IMR-90 (cell line): Measurements from ENCODE around the gene LIN28A. TPM values are rescaled to one million over a fixed set of nuclear protein-coding genes. Genes with fewer than 3 reads are reported as not detected.

Source experiments
- ATAC-seq: fragments of 200-7000 bp; cut with Tn5 transposase; 2 replicates; pipeline ENCODE4 v1.9.1; 2020; ENCODE audit warnings: low read depth, mild to moderate bottlenecking, moderate library complexity
- BruUV-seq: library from RNA; stranded (reverse); fragments of 400-500 nt; replicated peaks from 2 replicates; lab custom pipeline; 2021; lab: Mats Ljungman, UMichigan
- CTCF ChIA-PET: fragments of 300-600 bp; formaldehyde crosslinking; extraction: SDS; loops from one replicate; lab custom pipeline; 2021; ENCODE audit warnings: antibody characterized with exemption; lab: Yijun Ruan, JAX
- POLR2A ChIA-PET: fragments of 300-600 bp; sonication (Branson Sonifier 250); formaldehyde crosslinking; loops from one replicate; lab custom pipeline; 2022; ENCODE audit warnings: antibody characterized with exemption; ENCODE audit not compliant: unreplicated experiment; lab: Charles Lee
- DNase-seq: peaks from one replicate; pipeline ENCODE4 v3.0.0; 2013
- H2AFZ ChIP-seq: replicated peaks from 2 replicates; pipeline ENCODE3; 2013; ENCODE audit warnings: low read length, mild to moderate bottlenecking; ENCODE audit not compliant: poor library complexity
- H2AK5ac ChIP-seq: 2 replicates; pipeline ENCODE4 v1.6.1; 2013; ENCODE audit warnings: low read depth, low read length, inconsistent platforms
- H2AK9ac ChIP-seq: replicated peaks from 2 replicates; pipeline ENCODE3; 2013; ENCODE audit warnings: mild to moderate bottlenecking, low read depth, low read length, moderate library complexity; ENCODE audit not compliant: poor library complexity
- H2BK120ac ChIP-seq: 2 replicates; pipeline ENCODE4 v1.6.1; 2013; ENCODE audit warnings: low read depth, low read length, inconsistent platforms
- H2BK15ac ChIP-seq: 3 replicates; pipeline ENCODE4 v1.6.1; 2013; ENCODE audit warnings: low read depth, low read length, inconsistent platforms
- H2BK20ac ChIP-seq: 2 replicates; pipeline ENCODE4 v1.6.1; 2013; ENCODE audit warnings: low read depth, mild to moderate bottlenecking, inconsistent platforms, low read length, moderate library complexity
- H2BK5ac ChIP-seq: 2 replicates; pipeline ENCODE4 v1.6.1; 2013; ENCODE audit warnings: mild to moderate bottlenecking, low read depth, low read length, inconsistent platforms; ENCODE audit not compliant: poor library complexity, severe bottlenecking
- H3K14ac ChIP-seq: replicated peaks from 2 replicates; pipeline ENCODE4 v1.6.1; 2013; ENCODE audit warnings: low read depth, low read length, inconsistent platforms
- H3K18ac ChIP-seq: 2 replicates; pipeline ENCODE4 v1.6.1; 2013; ENCODE audit warnings: low read depth, low read length, control low read depth
- H3K23ac ChIP-seq: 2 replicates; pipeline ENCODE4 v1.6.1; 2013; ENCODE audit warnings: low read depth, low read length, inconsistent platforms
- H3K27ac ChIP-seq: 2 replicates; pipeline ENCODE4 v1.5.1; 2013; ENCODE audit warnings: mild to moderate bottlenecking, control low read depth, low read length; ENCODE audit not compliant: insufficient read depth
- H3K27me3 ChIP-seq: 2 replicates; pipeline ENCODE4 v1.6.1; 2013; ENCODE audit warnings: low read length; ENCODE audit not compliant: control insufficient read depth, insufficient read depth
- H3K36me3 ChIP-seq: 2 replicates; pipeline ENCODE4 v1.6.1; 2013; ENCODE audit warnings: low read length, mixed read lengths; ENCODE audit not compliant: control insufficient read depth, insufficient read depth
- H3K4ac ChIP-seq: 2 replicates; pipeline ENCODE4 v1.6.1; 2013; ENCODE audit warnings: low read depth, low read length, inconsistent platforms
- H3K4me1 ChIP-seq: 2 replicates; pipeline ENCODE4 v1.6.1; 2013; ENCODE audit warnings: low read length, mixed read lengths; ENCODE audit not compliant: control insufficient read depth, insufficient read depth
- H3K4me2 ChIP-seq: 2 replicates; pipeline ENCODE4 v1.6.1; 2013; ENCODE audit warnings: low read depth, mild to moderate bottlenecking, control low read depth, low read length, moderate library complexity
- H3K4me3 ChIP-seq: 2 replicates; pipeline ENCODE4 v1.5.1; 2013; ENCODE audit warnings: low read depth, mild to moderate bottlenecking, control low read depth, low read length, moderate library complexity; ENCODE audit not compliant: insufficient read depth
- H3K56ac ChIP-seq: 2 replicates; pipeline ENCODE4 v1.6.1; 2013; ENCODE audit warnings: low read length, inconsistent platforms; ENCODE audit not compliant: insufficient read depth; ENCODE audit errors: extremely low read depth
- H3K79me1 ChIP-seq, 2 experiments: 2 replicates each; pipeline ENCODE4 v1.6.1; 2013; ENCODE audit warnings: low read length in 2 of 2, inconsistent platforms in 1 of 2, low read depth in 1 of 2
- H3K9ac ChIP-seq: 2 replicates; pipeline ENCODE4 v1.6.1; 2013; ENCODE audit warnings: low read depth, low read length, control low read depth
- H3K9me1 ChIP-seq: 2 replicates; pipeline ENCODE4 v1.6.1; 2013; ENCODE audit warnings: low read length, inconsistent platforms; ENCODE audit not compliant: insufficient read depth
- H3K9me3 ChIP-seq: 2 replicates; pipeline ENCODE4 v1.6.1; 2013; ENCODE audit warnings: low read length; ENCODE audit not compliant: control insufficient read depth, insufficient read depth
- H4K20me1 ChIP-seq: 2 replicates; pipeline ENCODE4 v1.6.1; 2013; ENCODE audit warnings: low read length, inconsistent platforms; ENCODE audit not compliant: insufficient read depth
- H4K5ac ChIP-seq: 2 replicates; pipeline ENCODE4 v1.6.1; 2013; ENCODE audit warnings: mild to moderate bottlenecking, low read depth, low read length, control low read depth
- H4K8ac ChIP-seq, 2 experiments: 2 replicates each; pipeline ENCODE4 v1.6.1; 2013; ENCODE audit warnings: low read depth in 2 of 2, low read length in 2 of 2, control low read depth in 1 of 2, inconsistent platforms in 1 of 2
- H4K91ac ChIP-seq: 2 replicates; pipeline ENCODE4 v1.6.1; 2013; ENCODE audit warnings: low read depth, low read length, inconsistent platforms; ENCODE audit not compliant: insufficient read depth
- BHLHE40 ChIP-seq: fragments of 150-350 bp; IDR thresholded peaks from 2 replicates; pipeline ENCODE4 v1.6.1; 2016; ENCODE audit warnings: mild to moderate bottlenecking, low read depth, low read length
- CEBPB ChIP-seq: IDR thresholded peaks from 2 replicates; pipeline ENCODE4 v1.6.1; 2012; ENCODE audit warnings: low read depth, low read length, improper control_type of control experiment
- CHD1 ChIP-seq: IDR thresholded peaks from 2 replicates; pipeline ENCODE4 v1.6.1; 2012; ENCODE audit warnings: low read depth, low read length, improper control_type of control experiment
- FOS ChIP-seq: fragments of 150-350 bp; IDR thresholded peaks from 2 replicates; pipeline ENCODE4 v1.6.1; 2016; ENCODE audit warnings: low read depth, low read length
- MAZ ChIP-seq: IDR thresholded peaks from 2 replicates; pipeline ENCODE4 v1.6.1; 2012; ENCODE audit warnings: low read depth, mild to moderate bottlenecking, low read length, improper control_type of control experiment, moderate library complexity, borderline replicate concordance
- MXI1 ChIP-seq: IDR thresholded peaks from 2 replicates; pipeline ENCODE4 v1.6.1; 2012; ENCODE audit warnings: low read depth, mild to moderate bottlenecking, low read length, moderate library complexity, borderline replicate concordance
- NFE2L2 ChIP-seq: fragments of 150-350 bp; IDR thresholded peaks from 2 replicates; pipeline ENCODE4 v1.6.1; 2016; ENCODE audit warnings: low read depth, mild to moderate bottlenecking, low read length
- POLR2A ChIP-seq: IDR thresholded peaks from 2 replicates; pipeline ENCODE4 v1.6.1; 2012; ENCODE audit warnings: mild to moderate bottlenecking, low read depth, low read length
- RCOR1 ChIP-seq: IDR thresholded peaks from 2 replicates; pipeline ENCODE4 v1.6.1; 2012; ENCODE audit warnings: mild to moderate bottlenecking, low read length, improper control_type of control experiment; ENCODE audit not compliant: insufficient replicate concordance
- SMC3 ChIP-seq: fragments of 150-350 bp; IDR thresholded peaks from 2 replicates; pipeline ENCODE4 v1.6.1; 2016; ENCODE audit warnings: low read depth, mild to moderate bottlenecking, antibody characterized with exemption, low read length, moderate library complexity
- WGBS, 2 experiments: methylation state at CpG; one replicate each; pipeline versions ENCODE4 v1.1.5 to v1.1.7; 2013; ENCODE audit warnings: missing lambda C conversion rate in 2 of 2; ENCODE audit not compliant: insufficient read length in 1 of 2; ENCODE audit errors: extremely low coverage in 2 of 2; 5-methylcytosine and 5-hydroxymethylcytosine counted together
- dilution Hi-C: fragments of 300-500 bp; cut with HindIII; formaldehyde crosslinking; loops from one replicate; pipeline ENCODE4 v1.14.3; 2018; ENCODE audit warnings: low sequenced_read_pairs; ENCODE audit not compliant: unreplicated experiment
- in situ Hi-C: fragments of 300-500 bp; cut with MboI; formaldehyde crosslinking; loops from 3 replicates; pipeline ENCODE4 v1.14.3; 2019; ENCODE audit warnings: low sequenced_read_pairs, inconsistent platforms, mixed read lengths
- intact Hi-C: fragments of 100-400 bp; cut with micrococcal nuclease; formaldehyde crosslinking; loops from 2 replicates; pipeline ENCODE4 v1.10.0; 2022
- polyA plus RNA-seq, 3 experiments: library from polyadenylated mRNA; depleted of rRNA; stranded (reverse); fragments of >200 nt; gene quantifications; 2 replicates each; pipeline ENCODE4 v1.2.3, GENCODE V29; 2012; ENCODE audit warnings: low replicate concordance in 1 of 3
- total RNA-seq: library from RNA; depleted of rRNA; stranded (reverse); fragments of >200 nt; gene quantifications from 2 replicates; pipeline ENCODE4 v1.2.3, GENCODE V29; 2012
- TF ChIP-seq, protein P1 (sequence below): fragments of 150-350 bp; IDR thresholded peaks from 2 replicates; pipeline ENCODE4 v1.6.1; 2017; ENCODE audit warnings: mild to moderate bottlenecking, antibody characterized with exemption, low read length, low read depth
- TF ChIP-seq, protein P2 (sequence below): fragments of 150-350 bp; IDR thresholded peaks from 2 replicates; pipeline ENCODE4 v1.6.1; 2016; ENCODE audit warnings: low read depth, mild to moderate bottlenecking, low read length, moderate library complexity, borderline replicate concordance

Gene LIN28A
- total and polyA plus RNA-seq, 2 of the 4 experiments (the other 2 are of a cell fraction) = not detected

DNA sequence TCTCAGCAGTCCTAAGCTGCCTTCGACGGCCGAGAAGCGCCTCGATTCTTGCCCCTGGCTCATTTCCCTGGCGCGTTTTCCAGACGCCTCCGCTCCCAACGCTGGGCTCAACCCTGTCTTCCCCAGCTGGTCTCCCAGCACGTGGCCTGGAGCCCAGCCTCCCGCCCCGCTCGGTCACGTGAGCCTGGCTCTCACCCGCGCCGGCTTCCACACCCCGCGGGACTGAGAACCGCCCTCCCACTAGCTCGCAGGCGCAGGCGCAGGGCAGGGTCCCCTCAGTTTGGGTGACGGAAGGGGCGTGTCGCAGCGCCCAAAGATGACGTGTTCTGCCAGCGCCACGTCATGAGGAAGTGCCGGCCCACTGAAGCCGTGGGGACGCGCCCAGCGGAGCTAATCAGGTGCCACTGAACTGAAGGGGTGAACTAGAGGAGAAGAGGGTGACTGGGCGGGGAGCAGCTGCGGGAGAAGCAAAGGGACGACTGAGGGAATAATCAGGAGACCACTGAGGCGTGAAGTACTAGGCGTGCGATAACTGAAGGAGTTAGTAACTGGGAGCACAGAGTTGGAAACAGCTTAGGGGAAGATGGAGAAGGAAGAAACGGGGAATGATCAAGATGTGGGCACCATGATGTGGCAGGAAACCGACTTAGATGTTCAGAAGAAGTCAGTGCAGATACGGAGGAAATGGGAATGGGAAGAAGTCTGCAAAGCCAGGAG, 21.5 kb downstream of the LIN28A start, which contains the start of gene DHDDS:
DHDDS (plus strand) TSS at position 343 of the 717 bp plus-strand sequence. CDS start 625 bp downstream, outside the sequence.
- 0 out of 2 replicates have a peak, but pooled peaks have one; percentile 4 for TF ChIP-seq NFE2L2
- TF ChIP-seq MAZ = peak; percentile 98
- TF ChIP-seq MXI1 = peak; percentile 91
- peak; percentile 88 for TF ChIP-seq POLR2A
- peak; percentile 95 for TF ChIP-seq BHLHE40
- TF ChIP-seq, protein P1, sequence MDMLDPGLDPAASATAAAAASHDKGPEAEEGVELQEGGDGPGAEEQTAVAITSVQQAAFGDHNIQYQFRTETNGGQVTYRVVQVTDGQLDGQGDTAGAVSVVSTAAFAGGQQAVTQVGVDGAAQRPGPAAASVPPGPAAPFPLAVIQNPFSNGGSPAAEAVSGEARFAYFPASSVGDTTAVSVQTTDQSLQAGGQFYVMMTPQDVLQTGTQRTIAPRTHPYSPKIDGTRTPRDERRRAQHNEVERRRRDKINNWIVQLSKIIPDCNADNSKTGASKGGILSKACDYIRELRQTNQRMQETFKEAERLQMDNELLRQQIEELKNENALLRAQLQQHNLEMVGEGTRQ = peak; percentile 100
- TF ChIP-seq CHD1 = no peak
- TF ChIP-seq FOS = peak; percentile 35
- no peak for TF ChIP-seq RCOR1
- TF ChIP-seq SMC3 = no peak
- TF ChIP-seq, protein P2, sequence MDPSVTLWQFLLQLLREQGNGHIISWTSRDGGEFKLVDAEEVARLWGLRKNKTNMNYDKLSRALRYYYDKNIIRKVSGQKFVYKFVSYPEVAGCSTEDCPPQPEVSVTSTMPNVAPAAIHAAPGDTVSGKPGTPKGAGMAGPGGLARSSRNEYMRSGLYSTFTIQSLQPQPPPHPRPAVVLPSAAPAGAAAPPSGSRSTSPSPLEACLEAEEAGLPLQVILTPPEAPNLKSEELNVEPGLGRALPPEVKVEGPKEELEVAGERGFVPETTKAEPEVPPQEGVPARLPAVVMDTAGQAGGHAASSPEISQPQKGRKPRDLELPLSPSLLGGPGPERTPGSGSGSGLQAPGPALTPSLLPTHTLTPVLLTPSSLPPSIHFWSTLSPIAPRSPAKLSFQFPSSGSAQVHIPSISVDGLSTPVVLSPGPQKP = no peak
- no peak for TF ChIP-seq CEBPB
- Histone ChIP-seq H3K4me1 (peaks cover 1% of the 10 kb centered on the region; the same call in 1 of the 2 replicates), H3K4me2 (peak within 1 kb of the TSS; percentile 88), H3K18ac (peak within 1 kb of the TSS; percentile 16; the same call in 1 of the 2 replicates), H4K91ac (peak within 1 kb of the TSS; percentile 50), H3K14ac (peak within 1 kb of the TSS; percentile 90), H2BK20ac (0 out of 2 replicates have a peak within 1 kb of the TSS, but pooled peaks have one; percentile 4), H3K79me1 (peaks cover 20 to 23% of the 10 kb centered on the region in 2 experiments), H3K9me3 (no peaks in the 10 kb centered on the region), H3K27ac (peak within 1 kb of the TSS; percentile 69), H3K4ac (peak within 1 kb of the TSS; percentile 82), H2BK5ac (peak within 1 kb of the TSS; percentile 58), H2BK120ac (peak within 1 kb of the TSS; percentile 21; the same call in 1 of the 2 replicates), H3K27me3 (peaks cover 7% of the 10 kb centered on the region; the same call in 1 of the 2 replicates), H2AK5ac (peak within 1 kb of the TSS; percentile 86), H2AK9ac (peak within 1 kb of the TSS; percentile 80), H3K23ac (peak within 1 kb of the TSS; percentile 55), H4K20me1 (no peaks in the 10 kb centered on the region), H3K4me3 (peak within 1 kb of the TSS; percentile 61), H3K56ac (peak within 1 kb of the TSS; percentile 96), H3K36me3 (peaks cover 6% of the 10 kb centered on the region; the same call in 1 of the 2 replicates), H4K5ac (peak within 1 kb of the TSS; percentile 79), H3K9me1 (peaks cover 5% of the 10 kb centered on the region; the same call in 1 of the 2 replicates), H3K9ac (peak within 1 kb of the TSS; percentile 92), H2BK15ac (peak within 1 kb of the TSS; percentile 66; the same call in 1 of the 3 replicates), H2AFZ (peak within 1 kb of the TSS; percentile 95), H4K8ac (peak within 1 kb of the TSS; percentile 84 to 98)
- intact Hi-C loops = no loop called here
- DNase-seq = peak; percentile 97
- 0% methylated on average over 23 of the region's 45 CpGs; no CpG with 5 or more reads in 1 of the 2 experiments for WGBS, 2 experiments
- in situ Hi-C loops = no loop called here
- peak; percentile 99 for ATAC-seq
- POLR2A ChIA-PET = no interaction called here
- dilution Hi-C loops = no loop called here
- CTCF ChIA-PET = interaction anchor here (1.4 to 1.5 kb wide), 2 partner anchors 15 to 68 kb away, joined by 3 to 9 read pairs; no protein-coding TSS in a partner anchor
- BruUV-seq = no TSS peak
